Measurements from ENCODE around the gene PCDH1.

PCDH1 gene

GRCh38 chr5:141873933-141874261 is 4.3 kb downstream of the PCDH1 start:
- DNase-seq (ENCODE audit: low read depth, low spot score), result no peak

GRCh38 chr5:141872496-141873356 is 5.5 kb downstream of the PCDH1 start:
- no peak for DNase-seq (ENCODE audit: low read depth, low spot score)

- DNase-seq (ENCODE audit: low read depth, low spot score), result no peak
Measured at GRCh38 chr5:141871870-141872269, 6.3 kb downstream of the PCDH1 start.

GRCh38 chr5:141870871-141871270 is 7.3 kb downstream of the PCDH1 start:
- DNase-seq (ENCODE audit: low read depth, low spot score), result no peak

- DNase-seq (ENCODE audit: low read depth, low spot score), result no peak
Measured at GRCh38 chr5:141870228-141870627, 8.0 kb downstream of the PCDH1 start.

GRCh38 chr5:141869514-141869913 is 8.7 kb downstream of the PCDH1 start:
- DNase-seq (ENCODE audit: low read depth, low spot score), result no peak

GRCh38 chr5:141869040-141869439 is 9.2 kb downstream of the PCDH1 start:
- DNase-seq (ENCODE audit: low read depth, low spot score), result no peak

GRCh38 chr5:141868541-141868940 is 9.7 kb downstream of the PCDH1 start:
- DNase-seq (ENCODE audit: low read depth, low spot score), result no peak

GRCh38 chr5:141867651-141868050 is 10.6 kb downstream of the PCDH1 start:
- no peak for DNase-seq (ENCODE audit: low read depth, low spot score)

GRCh38 chr5:141867139-141867538 is 11.1 kb downstream of the PCDH1 start:
- DNase-seq (ENCODE audit: low read depth, low spot score), result no peak

GRCh38 chr5:141866096-141866495 is 12.1 kb downstream of the PCDH1 start:
- DNase-seq (ENCODE audit: low read depth, low spot score), result no peak

GRCh38 chr5:141865406-141865805 is 12.8 kb downstream of the PCDH1 start:
- no peak for DNase-seq (ENCODE audit: low read depth, low spot score)

GRCh38 chr5:141864371-141865370 is 13.5 kb downstream of the PCDH1 start:
- DNase-seq (ENCODE audit: low read depth, low spot score), result no peak

GRCh38 chr5:141863569-141864178 is 14.5 kb downstream of the PCDH1 start:
- DNase-seq (ENCODE audit: low read depth, low spot score), result no peak

GRCh38 chr5:141862936-141863543 is 15.2 kb downstream of the PCDH1 start:
- no peak for DNase-seq (ENCODE audit: low read depth, low spot score)

GRCh38 chr5:141861194-141861593 is 17.0 kb downstream of the PCDH1 start:
- no peak for DNase-seq (ENCODE audit: low read depth, low spot score)

- DNase-seq (ENCODE audit: low read depth, low spot score), result no peak
Measured at GRCh38 chr5:141858079-141858765, 20.0 kb downstream of the PCDH1 start.

GRCh38 chr5:141857226-141857625 is 21.0 kb downstream of the PCDH1 start:
- no peak for DNase-seq (ENCODE audit: low read depth, low spot score)

GRCh38 chr5:141856037-141856790 is 22.0 kb downstream of the PCDH1 start:
- DNase-seq (ENCODE audit: low read depth, low spot score), result no peak
